Mucosa of descending colon (tissue), 3 donors: ENCODE data around the gene SLC1A1. TPM values are rescaled to one million over a fixed set of nuclear protein-coding genes. Genes with fewer than 3 reads are reported as not detected.

Experiments
- ATAC-seq: fragments of 200-7000 bp; cut with Tn5 transposase; one replicate; pipeline ENCODE4 v1.9.1; 2020; ENCODE audit warnings: mild to moderate bottlenecking, moderate library complexity
- DNase-seq, 3 donors: peaks; one replicate each; pipeline ENCODE4 v3.0.0-alpha.2; 2020
- H3K36me3 ChIP-seq: fragments of 200-600 bp; one replicate; pipeline ENCODE4 v1.8.0; 2021; ENCODE audit warnings: low read depth, mild to moderate bottlenecking
- H3K4me1 ChIP-seq: fragments of 200-600 bp; one replicate; pipeline ENCODE4 v1.8.0; 2021; ENCODE audit warnings: low read depth, mild to moderate bottlenecking
- H3K4me3 ChIP-seq: fragments of 200-600 bp; one replicate; pipeline ENCODE4 v1.8.0; 2021; ENCODE audit warnings: mild to moderate bottlenecking
- H3K9me3 ChIP-seq: fragments of 200-600 bp; one replicate; pipeline ENCODE4 v1.8.0; 2021; ENCODE audit warnings: mild to moderate bottlenecking
- intact Hi-C, 2 donors: fragments of 100-400 bp; cut with DNase I in 1 of 2; cut with micrococcal nuclease in 1 of 2; formaldehyde crosslinking; loops; one replicate each; pipeline versions ENCODE4 v1.11.0 to v1.11.1; 2022; cut with DNase I, micrococcal nuclease
- total RNA-seq, 3 donors: library from RNA; stranded (reverse); fragmentation: NEBNext Ultra II Directional in 2 of 3; extraction: Animal tissue kit (Norgen Biotek cat#: 25700) in 2 of 3; gene quantifications; one replicate each; pipeline versions ENCODE4 v1.2.1 to v1.2.4, GENCODE V29; 2021 to 2023
- TF ChIP-seq, protein P1 (sequence below): fragments of 200-600 bp; IDR thresholded peaks from one replicate; pipeline ENCODE4 v1.8.0; 2022; ENCODE audit warnings: antibody characterized with exemption, mild to moderate bottlenecking
- donor health status: DM: no; HTN: no; CAD: no; lungs with moderate emphysema.
- donor health status: DM: no; HTN: no; CAD: no.
- donor health status: DM: no; HTN: yes; CAD: no.

Gene SLC1A1
- total RNA-seq, 3 donors from 2014 or later = 16.8 to 44.8 (median 37.0) TPM

DNA sequence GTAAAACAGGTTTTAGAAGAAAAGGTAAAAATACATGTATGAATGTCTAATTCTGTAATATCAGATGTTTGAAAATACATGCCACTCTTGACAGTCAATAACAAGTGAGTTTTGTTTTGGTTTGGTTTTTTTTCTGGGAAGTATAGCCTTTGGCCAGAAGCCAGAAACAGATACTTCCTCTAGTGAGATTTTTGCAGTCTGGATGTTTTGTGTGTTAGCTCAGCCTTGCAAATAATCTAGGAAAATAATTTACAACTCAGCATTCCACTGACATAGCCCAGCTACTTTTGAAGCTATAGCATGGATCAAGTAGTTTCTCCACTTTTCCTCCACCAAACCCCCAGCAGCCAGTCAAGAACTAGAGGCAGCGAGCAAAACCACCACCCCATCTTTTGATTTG is 56.7 kb downstream of the SLC1A1 start:
- TF ChIP-seq, protein P1, sequence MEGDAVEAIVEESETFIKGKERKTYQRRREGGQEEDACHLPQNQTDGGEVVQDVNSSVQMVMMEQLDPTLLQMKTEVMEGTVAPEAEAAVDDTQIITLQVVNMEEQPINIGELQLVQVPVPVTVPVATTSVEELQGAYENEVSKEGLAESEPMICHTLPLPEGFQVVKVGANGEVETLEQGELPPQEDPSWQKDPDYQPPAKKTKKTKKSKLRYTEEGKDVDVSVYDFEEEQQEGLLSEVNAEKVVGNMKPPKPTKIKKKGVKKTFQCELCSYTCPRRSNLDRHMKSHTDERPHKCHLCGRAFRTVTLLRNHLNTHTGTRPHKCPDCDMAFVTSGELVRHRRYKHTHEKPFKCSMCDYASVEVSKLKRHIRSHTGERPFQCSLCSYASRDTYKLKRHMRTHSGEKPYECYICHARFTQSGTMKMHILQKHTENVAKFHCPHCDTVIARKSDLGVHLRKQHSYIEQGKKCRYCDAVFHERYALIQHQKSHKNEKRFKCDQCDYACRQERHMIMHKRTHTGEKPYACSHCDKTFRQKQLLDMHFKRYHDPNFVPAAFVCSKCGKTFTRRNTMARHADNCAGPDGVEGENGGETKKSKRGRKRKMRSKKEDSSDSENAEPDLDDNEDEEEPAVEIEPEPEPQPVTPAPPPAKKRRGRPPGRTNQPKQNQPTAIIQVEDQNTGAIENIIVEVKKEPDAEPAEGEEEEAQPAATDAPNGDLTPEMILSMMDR = no peak

GRCh38 chr9:4548811-4549725 is 58.8 kb downstream of the SLC1A1 start:
- DNase-seq (peak in 2 of 3 donors; percentile 40 to 43), ATAC-seq (peak; percentile 51)
- Histone ChIP-seq H3K9me3 (no peaks in the 10 kb centered on the region), H3K36me3 (no peaks in the 10 kb centered on the region), H3K4me1 (no peaks in the 10 kb centered on the region), H3K4me3 (no peak overlapping the region)
- TF ChIP-seq, protein P1 = no peak
- intact Hi-C loops = no loop called here

More for the DNA sequence above, 56.7 kb downstream of the SLC1A1 start:
- H3K36me3 ChIP-seq = no peaks in the 10 kb centered on the region
- H3K4me3 ChIP-seq = no peak overlapping the region
- intact Hi-C loops = no loop called here
- ATAC-seq (no peak), DNase-seq (no peak)
- H3K9me3 ChIP-seq = no peaks in the 10 kb centered on the region
- H3K4me1 ChIP-seq = no peaks in the 10 kb centered on the region

- TF ChIP-seq, protein P1 = no peak
- intact Hi-C loops = no loop called here
- Histone ChIP-seq H3K4me3 (no peak overlapping the region), H3K36me3 (no peaks in the 10 kb centered on the region), H3K9me3 (no peaks in the 10 kb centered on the region), H3K4me1 (no peaks in the 10 kb centered on the region)
- ATAC-seq (no peak), DNase-seq (no peak)
Measured at GRCh38 chr9:4549751-4550295, 59.6 kb downstream of the SLC1A1 start.

DNA sequence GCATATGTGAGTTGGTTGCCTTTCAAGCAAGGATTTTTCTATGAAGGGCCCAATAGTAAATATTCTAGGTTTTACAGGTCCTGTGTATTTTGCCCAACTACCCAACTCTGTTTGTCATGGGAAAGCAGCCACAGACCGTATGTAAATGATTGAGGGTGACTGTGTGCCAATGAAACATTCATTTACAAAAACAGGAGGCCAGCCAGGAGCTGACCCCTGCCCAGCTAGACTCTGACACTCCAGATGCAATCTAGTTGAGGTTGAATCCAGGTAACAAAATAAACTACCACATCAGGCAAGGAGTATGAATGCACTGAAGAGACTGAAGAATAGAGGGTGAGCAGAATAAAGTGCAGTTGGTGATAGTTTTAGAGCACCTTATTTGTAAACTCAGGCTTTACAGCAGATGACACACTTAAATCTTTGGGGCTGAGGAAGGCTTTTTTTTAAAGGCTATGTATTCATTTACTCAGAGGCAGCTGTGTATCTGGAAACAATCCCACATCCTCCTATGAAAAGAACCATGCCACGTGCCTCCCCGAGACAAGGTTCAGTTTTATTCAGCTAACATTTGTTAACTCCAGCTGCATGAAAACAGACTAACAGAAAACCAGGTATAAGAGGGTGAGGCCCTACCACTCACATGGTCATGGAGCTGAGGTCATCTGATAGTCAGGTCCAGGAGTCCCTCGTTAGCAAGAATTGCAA is 60.7 kb downstream of the SLC1A1 start:
- no peaks in the 10 kb centered on the region for H3K4me1 ChIP-seq
- no peak for DNase-seq
- TF ChIP-seq, protein P1 = no peak
- peak; percentile 19 for ATAC-seq
- intact Hi-C loops = no loop called here
- H3K4me3 ChIP-seq = no peak overlapping the region
- H3K9me3 ChIP-seq = no peaks in the 10 kb centered on the region
- no peaks in the 10 kb centered on the region for H3K36me3 ChIP-seq

DNA sequence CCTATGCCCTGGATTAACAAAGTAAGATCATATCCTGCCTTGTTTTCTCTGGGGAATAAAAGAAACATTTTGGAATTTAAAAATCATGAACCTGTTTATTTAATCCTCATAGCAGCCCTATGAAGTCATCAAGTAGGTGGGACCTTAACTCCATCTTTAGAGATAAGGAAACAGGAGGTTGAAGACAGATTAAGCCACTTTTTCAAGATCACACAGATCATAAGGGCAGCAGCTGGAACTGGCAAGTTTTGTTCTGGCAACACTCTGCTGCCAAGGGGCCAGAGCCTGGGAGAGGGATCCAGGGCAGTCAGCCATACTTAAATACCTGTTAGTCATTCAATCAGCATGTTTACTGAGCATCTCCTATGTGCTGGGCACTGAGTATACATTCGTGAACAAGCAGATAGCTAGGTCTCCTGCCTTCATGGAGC is 63.7 kb downstream of the SLC1A1 start:
- ATAC-seq (no peak), DNase-seq (no peak)
- Histone ChIP-seq H3K36me3 (no peaks in the 10 kb centered on the region), H3K4me1 (no peaks in the 10 kb centered on the region), H3K4me3 (no peak overlapping the region), H3K9me3 (no peaks in the 10 kb centered on the region)
- TF ChIP-seq, protein P1 = no peak
- intact Hi-C loops = no loop called here
